Stimulated activated CD4-positive, alpha-beta T cell treated with anti-CD3 and anti-CD28 coated beads, Interleukin-12 subunit alpha, Interleukin-12 subunit beta, amount 100 ng/mL, for 4 hours (primary cell): ENCODE measurements around the gene TENT5D.
"Not testable (repeated sequence)": the region's sequence is repeated elsewhere in the genome, so short reads cannot be mapped to it uniquely, and the experiment has no call there.

ENCODE experiments used
- DNase-seq: peaks from one replicate; pipeline ENCODE4 v3.0.0-alpha.2; 2020

The TENT5D gene

DNA sequence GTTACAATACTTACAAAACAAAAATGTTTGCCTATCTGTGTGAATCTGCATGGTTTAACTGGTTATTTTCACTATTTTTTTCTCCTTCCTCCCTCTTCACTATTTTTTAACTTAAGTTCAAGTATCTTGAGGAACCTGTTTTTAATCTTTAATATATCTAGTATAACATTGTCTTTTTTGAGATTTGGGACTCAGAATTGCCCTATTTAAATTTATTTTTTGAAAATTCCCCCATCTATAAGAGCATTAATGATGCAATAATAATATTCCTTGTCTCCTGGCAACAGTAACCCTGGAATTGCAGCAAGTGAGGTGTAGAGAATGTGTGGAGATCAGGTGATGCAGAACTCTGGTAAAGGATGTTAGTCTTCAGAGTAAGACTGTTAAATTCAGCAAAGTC, at the start of gene TENT5D:
TSS of gene TENT5D (plus strand) at position 301 of the 400 bp plus-strand sequence. CDS start 22,093 bp downstream, outside the sequence.
- no peak for DNase-seq

DNA sequence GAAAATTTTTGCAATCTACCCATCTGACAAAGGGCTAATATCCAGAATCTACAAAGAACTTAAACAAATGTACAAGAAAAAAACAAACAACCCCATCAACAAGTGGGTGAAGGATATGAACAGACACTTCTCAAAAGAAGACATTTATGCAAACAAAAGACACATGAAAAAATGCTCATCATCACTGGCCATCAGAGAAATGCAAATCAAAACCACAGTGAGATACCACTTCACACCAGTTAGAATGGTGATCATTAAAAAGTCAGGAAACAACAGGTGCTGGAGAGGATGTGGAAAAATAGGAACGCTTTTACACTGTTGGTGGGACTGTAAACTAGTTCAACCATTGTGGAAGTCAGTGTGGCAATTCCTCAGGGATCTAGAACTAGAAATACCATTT, 34.6 kb upstream of the TENT5D start:
- not testable (repeated sequence) for DNase-seq

DNA sequence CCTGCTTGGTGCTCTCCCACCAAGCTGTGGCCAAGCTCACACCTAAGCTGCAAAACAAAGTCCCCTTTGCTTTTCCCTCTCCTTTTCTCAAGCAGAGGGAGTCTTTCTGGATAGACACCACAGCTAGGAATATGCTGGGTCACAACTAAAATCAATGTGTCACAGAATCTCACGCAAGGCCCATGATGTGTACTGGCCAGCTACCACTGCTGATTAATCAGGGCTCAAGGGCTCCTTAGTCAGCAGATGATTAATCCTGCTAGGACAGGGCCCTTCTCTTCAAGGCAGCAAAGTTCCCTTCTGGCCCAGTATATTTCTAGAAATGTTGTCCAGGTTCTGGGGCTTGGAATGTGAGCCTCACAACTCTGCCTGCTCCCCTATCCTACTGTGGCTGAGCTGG, 32.0 kb upstream of the TENT5D start:
- DNase-seq = no peak

DNA sequence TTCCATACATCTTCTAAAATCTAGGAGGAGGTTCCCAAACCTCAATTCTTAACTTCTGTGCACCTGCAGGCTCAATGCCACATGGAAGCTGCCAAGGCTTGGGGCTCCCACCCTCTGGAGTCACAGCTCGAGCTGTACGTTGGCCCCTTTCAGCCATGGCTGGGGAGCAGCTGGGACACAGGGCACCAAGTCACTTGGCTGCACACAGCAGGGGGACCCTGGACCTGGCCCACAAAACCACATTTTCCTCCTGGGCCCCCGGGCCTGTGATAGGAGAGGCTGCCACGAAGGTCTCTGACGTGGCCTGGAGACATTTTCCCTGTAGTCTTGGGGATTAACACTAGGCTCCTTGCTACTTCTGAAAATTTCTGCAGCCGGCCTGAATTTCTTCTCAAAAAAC, 8.2 kb upstream of the TENT5D start:
- no peak for DNase-seq

DNA sequence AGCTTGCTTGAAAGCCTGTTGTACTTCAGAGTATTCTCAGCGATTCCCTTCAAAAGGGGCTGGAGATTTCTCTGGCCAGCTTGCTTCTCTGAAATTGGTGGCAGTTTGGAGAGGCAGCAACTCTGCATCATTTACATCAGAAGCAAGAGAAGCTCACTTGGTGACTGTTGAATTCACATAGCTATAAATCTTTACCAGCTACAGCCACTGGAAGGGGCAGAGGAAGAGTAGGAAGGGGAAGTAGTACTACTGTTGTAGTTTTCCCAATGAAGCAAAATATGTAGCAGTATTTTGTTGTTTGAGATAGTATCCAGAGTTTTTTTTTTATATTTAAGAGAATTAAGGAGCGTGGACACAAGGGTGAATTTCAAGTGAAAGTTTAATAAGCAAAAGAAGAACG, 2.8 kb downstream of the TENT5D start:
- no peak for DNase-seq

DNA sequence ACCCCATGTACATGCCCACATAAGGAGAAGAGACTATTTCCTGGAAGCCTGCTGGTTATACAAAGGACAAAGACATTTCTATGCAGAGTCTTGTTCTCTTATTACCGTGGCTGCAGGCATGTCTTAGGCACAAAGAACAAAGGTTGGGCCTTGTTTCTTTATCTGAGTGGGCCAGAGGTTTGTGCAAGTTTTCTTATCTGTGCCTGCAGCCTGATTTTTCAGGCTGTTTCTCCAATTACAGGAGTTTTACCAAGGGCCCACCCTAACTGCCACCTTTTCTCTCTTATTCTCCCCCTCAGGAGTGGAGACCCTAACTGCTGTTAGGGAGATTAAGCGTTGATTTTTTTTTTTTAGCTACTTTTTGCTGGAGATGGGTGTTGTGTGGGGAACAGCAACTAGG, 3.5 kb downstream of the TENT5D start:
- DNase-seq = no peak

DNA sequence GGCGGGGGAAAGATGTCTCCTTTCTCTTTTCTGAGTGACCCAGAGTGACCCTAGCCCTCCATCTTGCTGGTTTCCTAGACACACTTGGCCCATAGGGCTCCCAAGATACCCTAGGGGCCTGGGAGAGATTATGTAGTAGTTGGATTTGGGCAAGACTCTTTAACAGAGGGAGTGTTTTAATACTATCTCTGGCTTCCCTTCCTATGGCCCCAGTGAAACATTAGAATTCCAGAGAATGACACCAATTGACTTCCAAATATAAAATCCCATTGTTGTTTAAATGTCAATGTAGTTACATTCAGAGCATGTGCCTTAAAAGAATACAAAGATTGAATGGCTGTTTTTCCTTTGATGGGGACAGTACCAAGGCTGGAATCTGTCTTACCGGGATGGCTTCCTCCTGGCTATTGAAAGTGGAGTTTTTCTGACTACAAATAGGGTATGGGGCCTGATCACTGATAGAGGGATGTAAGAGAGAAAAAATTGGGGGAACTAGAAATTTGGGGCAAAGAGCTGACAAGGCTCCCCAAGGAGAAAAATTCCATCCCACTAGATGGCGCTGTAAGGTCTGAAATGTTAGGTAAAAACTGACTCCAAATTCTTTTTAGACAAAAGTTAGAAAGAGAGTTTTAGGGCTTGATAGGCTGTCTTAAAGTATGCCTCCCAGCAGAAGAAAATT, 10.7 kb downstream of the TENT5D start:
- no peak for DNase-seq

DNA sequence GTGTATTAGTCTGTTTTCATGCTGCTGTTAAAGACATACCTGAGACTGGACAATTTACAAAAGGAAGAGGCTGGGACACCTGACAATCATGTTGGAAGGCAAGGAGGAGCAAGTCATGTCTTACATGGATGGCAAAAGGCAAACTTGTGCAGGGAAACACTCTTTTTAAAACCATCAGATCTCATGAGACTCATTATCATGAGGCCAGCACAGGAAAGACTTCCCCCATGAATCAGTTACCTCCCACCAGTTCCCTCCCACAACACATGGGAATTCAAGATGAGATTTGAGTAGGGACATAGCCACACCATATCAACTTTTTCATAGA, 11.2 kb downstream of the TENT5D start:
- no peak for DNase-seq

DNA sequence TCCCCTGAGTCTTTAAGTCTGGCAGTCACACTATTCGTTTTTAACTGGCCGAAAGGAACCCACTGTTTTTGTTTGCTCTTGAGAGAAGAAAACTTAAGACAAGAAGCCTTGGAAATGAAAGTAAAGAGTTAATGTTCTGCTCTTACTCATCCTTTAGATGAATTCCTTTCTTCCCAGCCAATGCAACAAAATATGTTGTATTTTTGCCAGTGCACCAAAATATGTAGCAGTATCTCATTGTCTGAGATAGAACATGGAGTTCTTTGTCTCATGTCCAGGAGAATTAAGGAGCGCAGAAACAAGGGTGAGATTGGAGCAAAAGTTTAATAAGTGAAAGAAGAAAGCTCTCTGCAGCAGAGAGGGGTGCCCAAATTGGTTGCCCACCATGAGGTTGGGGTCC, 12.2 kb downstream of the TENT5D start:
- no peak for DNase-seq

DNA sequence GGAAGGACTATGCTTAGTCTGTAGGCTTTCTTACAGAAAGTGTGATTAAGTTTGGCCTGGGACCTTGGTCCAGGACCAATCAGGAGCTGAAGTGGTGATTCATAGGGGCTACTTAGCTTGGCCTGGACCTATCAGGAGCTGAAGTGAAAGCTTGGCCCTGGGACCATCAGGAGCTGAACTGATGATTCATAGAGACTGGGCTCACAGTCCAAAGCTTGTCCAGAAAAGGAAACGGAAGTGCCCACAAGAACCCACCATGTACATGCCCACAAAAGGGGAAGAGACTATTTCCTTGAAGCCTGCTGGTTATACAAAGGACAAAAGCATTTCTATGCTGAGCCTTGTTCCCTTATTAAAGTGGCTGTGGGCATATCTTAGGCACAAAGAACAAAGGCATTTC, 12.6 kb downstream of the TENT5D start:
- no peak for DNase-seq

DNA sequence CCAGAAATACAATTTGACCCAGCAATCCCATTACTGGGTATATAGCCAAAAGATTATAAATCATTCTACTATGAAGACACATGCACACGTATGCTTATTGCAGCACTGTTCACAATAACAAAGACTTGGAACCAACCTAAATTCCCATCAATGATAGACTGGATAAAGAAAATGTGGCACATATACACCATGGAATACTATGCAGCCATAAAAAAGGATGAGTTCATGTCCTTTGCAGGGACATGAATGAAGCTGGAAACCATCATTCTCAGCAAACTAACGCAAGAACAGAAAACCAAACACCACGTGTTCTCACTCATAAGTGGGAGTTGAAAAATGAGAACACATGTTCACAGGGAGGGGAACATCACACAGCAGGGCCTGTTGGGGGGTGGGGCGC, 47.9 kb downstream of the TENT5D start:
- DNase-seq = not testable (repeated sequence)

DNA sequence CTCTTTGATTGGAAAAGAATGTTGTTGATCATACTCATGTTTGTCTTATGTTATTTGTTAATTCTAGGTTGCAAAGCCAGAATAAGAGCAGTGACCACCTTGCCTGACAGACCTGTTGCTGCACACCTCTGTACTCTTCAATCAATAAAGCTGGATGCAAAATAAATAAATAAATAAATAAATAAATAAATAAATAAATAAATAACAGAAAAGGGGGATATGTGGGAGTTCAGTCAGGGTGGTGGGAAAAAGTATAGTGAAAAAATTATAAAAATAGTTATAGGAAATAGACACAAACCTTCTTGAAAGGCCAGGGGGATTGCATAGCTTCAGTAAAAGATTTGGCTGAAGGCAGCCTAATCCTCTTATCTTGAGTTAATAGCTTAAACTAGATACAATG, 51.3 kb downstream of the TENT5D start:
- DNase-seq = no peak

DNA sequence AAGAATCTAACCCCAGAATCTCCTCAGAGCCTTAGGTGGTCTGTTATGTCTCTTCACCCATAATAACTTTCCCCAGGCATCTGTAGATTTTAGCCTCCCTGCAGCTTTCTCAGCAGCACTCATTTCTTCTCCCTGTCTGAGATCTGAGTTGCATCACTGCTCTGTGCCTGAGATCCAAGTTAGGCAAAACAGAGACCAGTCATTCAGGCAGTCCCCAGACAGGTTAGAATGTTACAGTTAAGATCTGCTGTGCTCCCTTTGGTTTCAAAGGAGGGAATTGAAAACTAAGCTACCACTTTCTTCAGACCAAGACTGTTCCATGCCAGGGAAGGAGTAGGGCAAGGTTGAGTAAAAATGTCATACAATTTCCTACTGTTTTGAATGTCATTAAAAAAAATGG, 65.3 kb downstream of the TENT5D start:
- DNase-seq = no peak

DNA sequence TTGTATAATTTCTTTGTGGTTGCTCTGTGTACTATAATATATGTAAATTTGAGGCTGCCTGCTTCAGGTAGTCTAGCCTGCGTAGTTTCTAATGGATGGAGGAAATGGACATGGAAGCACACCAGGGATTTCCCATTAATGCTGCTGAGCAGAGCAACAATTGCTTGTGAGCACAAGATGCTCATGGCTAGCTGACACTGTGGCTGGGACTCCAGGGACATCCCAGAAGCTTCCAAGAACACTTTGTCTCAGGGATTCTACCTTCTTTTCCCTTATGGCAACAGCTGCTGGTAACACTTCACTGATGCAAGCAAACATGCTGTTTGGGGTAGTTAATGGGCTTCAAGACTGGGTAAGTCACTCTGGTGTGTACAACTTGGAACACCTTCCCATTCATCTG, 66.1 kb downstream of the TENT5D start:
- DNase-seq = no peak

DNA sequence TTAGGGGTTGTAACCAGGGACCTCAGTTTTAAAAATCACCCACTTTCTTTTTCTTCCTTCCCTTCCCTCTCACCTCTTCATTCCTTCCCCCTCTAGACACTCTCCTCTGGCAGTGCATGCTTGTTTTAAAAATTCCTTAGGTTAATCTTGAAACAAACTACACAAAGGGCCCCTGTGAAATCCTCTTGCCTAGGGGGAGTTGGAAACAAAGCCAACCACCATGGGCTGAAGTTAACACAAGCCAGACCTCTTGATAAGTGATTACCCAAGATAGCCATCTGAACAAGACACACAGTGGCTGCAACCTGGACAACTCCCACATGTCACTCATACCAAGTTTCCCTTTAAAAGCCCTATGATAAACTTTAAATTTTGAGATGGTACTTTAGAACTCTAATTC, 68.9 kb downstream of the TENT5D start:
- no peak for DNase-seq
